Left ventricle myocardium inferior (tissue), 1 donor: ENCODE results near the gene DHRS2. TPM values are rescaled to one million over a fixed set of nuclear protein-coding genes. Genes with fewer than 3 reads are reported as not detected.

ENCODE experiments used
- DNase-seq: peaks from one replicate; pipeline ENCODE4 v3.0.0-alpha.2; 2020
- H3K27ac ChIP-seq: fragments of 200-600 bp; replicated peaks from 2 replicates; pipeline ENCODE4 v1.8.0; 2021
- H3K27me3 ChIP-seq: fragments of 200-600 bp; 2 replicates; pipeline ENCODE4 v1.8.0; 2021; ENCODE audit warnings: low read depth
- H3K36me3 ChIP-seq: fragments of 200-600 bp; 2 replicates; pipeline ENCODE4 v1.8.0; 2021
- H3K4me1 ChIP-seq: fragments of 200-600 bp; 2 replicates; pipeline ENCODE4 v1.8.0; 2021
- H3K4me3 ChIP-seq: fragments of 200-600 bp; 2 replicates; pipeline ENCODE4 v1.8.0; 2021; ENCODE audit warnings: mild to moderate bottlenecking, moderate library complexity
- H3K9me3 ChIP-seq: fragments of 200-600 bp; replicated peaks from 2 replicates; pipeline ENCODE4 v1.8.0; 2021
- CTCF ChIP-seq: fragments of 200-600 bp; IDR thresholded peaks from 2 replicates; pipeline ENCODE4 v1.8.0; 2021; ENCODE audit warnings: antibody characterized with exemption, mild to moderate bottlenecking, borderline replicate concordance
- intact Hi-C: fragments of 100-400 bp; cut with micrococcal nuclease; formaldehyde crosslinking; loops from one replicate; pipeline ENCODE4 v1.11.0; 2022
- total RNA-seq: library from RNA; stranded (reverse); fragmentation: NEBNext Ultra II Directional; extraction: Animal tissue kit (Norgen Biotek cat#: 25700); gene quantifications from one replicate; pipeline ENCODE4 v1.2.1, GENCODE V29; 2021
- donor health status: DM: no; HTN: yes; CAD: no; lungs with severe emphysema.

The DHRS2 gene
- total RNA-seq, 1 donor from 2014 or later, result not detected

DNA sequence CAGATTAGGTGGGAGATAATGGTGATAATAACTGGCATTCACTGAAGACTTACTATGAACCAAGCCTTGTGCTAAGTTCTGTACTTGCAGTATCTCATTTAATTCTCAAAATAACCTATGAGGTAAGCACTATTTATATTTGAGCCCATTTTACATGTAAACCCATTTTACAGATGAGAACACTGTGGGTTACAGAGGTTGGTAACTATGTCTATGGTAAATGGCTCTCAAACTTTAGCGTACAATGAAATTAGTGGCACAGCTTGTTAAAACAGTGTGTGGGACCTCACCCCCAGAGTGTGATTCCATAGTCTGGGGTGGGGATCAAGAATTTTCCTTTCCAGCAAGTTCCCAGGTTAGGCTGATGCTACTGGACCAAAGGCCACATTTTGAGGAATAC is 35.4 kb upstream of the DHRS2 start:
- intact Hi-C loops, result no loop called here
- Histone ChIP-seq H3K27ac (no peak overlapping the region), H3K4me3 (no peak overlapping the region), H3K36me3 (no peaks in the 10 kb centered on the region), H3K4me1 (peaks cover 15% of the 10 kb centered on the region), H3K9me3 (peaks cover 11% of the 10 kb centered on the region), H3K27me3 (no peaks in the 10 kb centered on the region)
- no peak for DNase-seq
- TF ChIP-seq CTCF, result no peak

GRCh38 chr14:23601424-23601823 is 34.7 kb upstream of the DHRS2 start:
- H3K9me3 ChIP-seq, result peaks cover 11% of the 10 kb centered on the region
- intact Hi-C loops, result no loop called here
- DNase-seq, result no peak
- no peak for TF ChIP-seq CTCF
- H3K27me3 ChIP-seq, result no peaks in the 10 kb centered on the region
- no peak overlapping the region for H3K27ac ChIP-seq
- H3K4me1 ChIP-seq, result peaks cover 18% of the 10 kb centered on the region
- no peaks in the 10 kb centered on the region for H3K36me3 ChIP-seq
- no peak overlapping the region for H3K4me3 ChIP-seq

GRCh38 chr14:23601845-23602180 is 34.4 kb upstream of the DHRS2 start:
- TF ChIP-seq CTCF, result no peak
- intact Hi-C loops, result no loop called here
- Histone ChIP-seq H3K9me3 (peaks cover 11% of the 10 kb centered on the region), H3K4me1 (peaks cover 18% of the 10 kb centered on the region), H3K4me3 (no peak overlapping the region), H3K27me3 (peaks cover 3% of the 10 kb centered on the region), H3K36me3 (no peaks in the 10 kb centered on the region), H3K27ac (no peak overlapping the region)
- DNase-seq, result no peak

- intact Hi-C loops, result no loop called here
- Histone ChIP-seq H3K4me1 (peaks cover 18% of the 10 kb centered on the region), H3K27me3 (peaks cover 9% of the 10 kb centered on the region), H3K9me3 (peaks cover 11% of the 10 kb centered on the region), H3K36me3 (no peaks in the 10 kb centered on the region), H3K27ac (no peak overlapping the region), H3K4me3 (no peak overlapping the region)
- no peak for TF ChIP-seq CTCF
- no peak for DNase-seq
Measured at GRCh38 chr14:23602181-23603095, 33.7 kb upstream of the DHRS2 start.

- TF ChIP-seq CTCF, result no peak
- intact Hi-C loops, result no loop called here
- Histone ChIP-seq H3K4me1 (peaks cover 18% of the 10 kb centered on the region), H3K36me3 (no peaks in the 10 kb centered on the region), H3K27me3 (peaks cover 9% of the 10 kb centered on the region), H3K9me3 (peaks cover 11% of the 10 kb centered on the region), H3K4me3 (no peak overlapping the region), H3K27ac (no peak overlapping the region)
- no peak for DNase-seq
Measured at GRCh38 chr14:23603103-23603502, 33.1 kb upstream of the DHRS2 start.
